Effector CD4-positive, alpha-beta T cell (primary cell): ENCODE data around the gene COMMD4.
"Not testable (repeated sequence)": the region's sequence is repeated elsewhere in the genome, so short reads cannot be mapped to it uniquely, and the experiment has no call there.

Experiments used
- DNase-seq: peaks from one replicate; pipeline ENCODE4 v3.0.0-alpha.2; 2020
- total RNA-seq: gene quantifications from one replicate; lab custom pipeline; 2026; lab: John Stamatoyannopoulos, UW

The COMMD4 gene
- 13.9 reads per million, percentile 39 among the genes with 10 or more reads in this experiment for total RNA-seq

- DNase-seq: peak; percentile 57
These were observed at the start of gene COMMD4 for GRCh38 chr15:75335705-75336355. COMMD4 (plus strand) TSS chr15:75336063; CDS start chr15:75336090, 27 bp downstream.

GRCh38 chr15:75293660-75294059 lies 42.2 kb upstream of the COMMD4 start:
- not testable (repeated sequence) for DNase-seq

- DNase-seq: not testable (repeated sequence)
These were observed 37.1 kb upstream of the COMMD4 start for GRCh38 chr15:75298541-75299310.

GRCh38 chr15:75299311-75299688 lies 36.6 kb upstream of the COMMD4 start:
- peak; percentile 47 for DNase-seq

- not testable (repeated sequence) for DNase-seq
These were observed 35.8 kb upstream of the COMMD4 start for GRCh38 chr15:75300026-75300425.

GRCh38 chr15:75302318-75302717 lies 33.5 kb upstream of the COMMD4 start:
- no peak for DNase-seq

- not testable (repeated sequence) for DNase-seq
These were observed 33.1 kb upstream of the COMMD4 start for GRCh38 chr15:75302753-75303152.

GRCh38 chr15:75306188-75306587 lies 29.7 kb upstream of the COMMD4 start:
- no peak for DNase-seq

GRCh38 chr15:75307778-75308390 lies 28.0 kb upstream of the COMMD4 start:
- no peak for DNase-seq

- no peak for DNase-seq
These were observed 26.2 kb upstream of the COMMD4 start for GRCh38 chr15:75309711-75310110.

- not testable (repeated sequence) for DNase-seq
These were observed 23.3 kb upstream of the COMMD4 start for GRCh38 chr15:75312548-75312947.

- no peak for DNase-seq
These were observed 22.6 kb upstream of the COMMD4 start for GRCh38 chr15:75313116-75313845.

GRCh38 chr15:75314552-75315290 lies 21.1 kb upstream of the COMMD4 start:
- no peak for DNase-seq

GRCh38 chr15:75319231-75319897 lies 16.5 kb upstream of the COMMD4 start:
- DNase-seq: not testable (repeated sequence)

GRCh38 chr15:75321711-75322110 lies 14.2 kb upstream of the COMMD4 start:
- DNase-seq: no peak

GRCh38 chr15:75325922-75326321 lies 9.9 kb upstream of the COMMD4 start:
- DNase-seq: no peak

GRCh38 chr15:75327005-75327404 lies 8.9 kb upstream of the COMMD4 start:
- DNase-seq: no peak

- DNase-seq: no peak
These were observed 8.4 kb upstream of the COMMD4 start for GRCh38 chr15:75327491-75327890.

GRCh38 chr15:75328493-75329314 lies 7.2 kb upstream of the COMMD4 start:
- no peak for DNase-seq

GRCh38 chr15:75329571-75329970 lies 6.3 kb upstream of the COMMD4 start:
- no peak for DNase-seq

GRCh38 chr15:75332093-75332492 lies 3.8 kb upstream of the COMMD4 start:
- DNase-seq: not testable (repeated sequence)
